ENCODE data around the gene NXN.
A peak's percentile ranks its signal among the peaks of the same experiment; 100 is the strongest.
"Not testable (repeated sequence)": the region's sequence is repeated elsewhere in the genome, so short reads cannot be mapped to it uniquely, and the experiment has no call there.

Gene NXN

DNA sequence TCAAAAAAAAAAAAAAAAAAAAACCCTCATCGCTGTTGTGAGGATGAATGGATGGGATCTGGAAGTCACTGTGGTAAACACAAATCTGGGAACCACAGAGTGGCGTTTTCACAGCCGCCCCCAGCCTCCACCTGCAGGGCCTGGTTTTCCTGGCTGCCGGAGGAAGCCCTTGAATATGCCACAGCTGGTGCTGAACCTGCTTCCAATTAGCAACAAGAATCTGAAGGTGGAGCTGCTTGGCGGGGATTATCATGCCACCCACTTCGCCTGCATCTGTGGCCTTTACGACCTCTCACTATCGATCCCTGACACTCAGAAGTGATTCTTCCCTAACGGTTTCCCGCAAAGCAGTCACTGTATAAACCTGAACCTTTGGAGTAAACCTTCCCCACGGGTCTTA lies 181.3 kb downstream of the NXN start:
- H3K4me1 ChIP-seq (ENCODE audit: control insufficient read depth, insufficient read depth, low read length) = peaks cover 11% of the 10 kb centered on the region
- no peak for DNase-seq (ENCODE audit: low read depth)
- no peaks in the 10 kb centered on the region for H3K36me3 ChIP-seq (ENCODE audit: control insufficient read depth, insufficient read depth, low read length, severe bottlenecking)
- no peak overlapping the region for H3K9ac ChIP-seq (ENCODE audit: low read length)
- no peaks in the 10 kb centered on the region for H3K9me3 ChIP-seq (ENCODE audit: control insufficient read depth, low read length)
- no peaks in the 10 kb centered on the region for H3K27me3 ChIP-seq (replicated peaks; ENCODE audit: control insufficient read depth, insufficient read depth, low read length)
- no peak overlapping the region for H3K4me3 ChIP-seq (ENCODE audit: low read length)

- Histone ChIP-seq H3K4me3 (ENCODE audit: low read length) (no peak overlapping the region), H3K9ac (ENCODE audit: low read length) (no peak overlapping the region), H3K9me3 (ENCODE audit: control insufficient read depth, low read length) (no peaks in the 10 kb centered on the region), H3K36me3 (ENCODE audit: control insufficient read depth, insufficient read depth, low read length, severe bottlenecking) (peaks cover 5% of the 10 kb centered on the region), H3K4me1 (ENCODE audit: control insufficient read depth, insufficient read depth, low read length) (peaks cover 11% of the 10 kb centered on the region), H3K27me3 (replicated peaks; ENCODE audit: control insufficient read depth, insufficient read depth, low read length) (no peaks in the 10 kb centered on the region)
- DNase-seq (ENCODE audit: low read depth) = no peak
Observed at GRCh38 chr17:797236-797840, 182.2 kb downstream of the NXN start.

- Histone ChIP-seq H3K36me3 (ENCODE audit: control insufficient read depth, insufficient read depth, low read length, severe bottlenecking) (peaks cover 12% of the 10 kb centered on the region), H3K9ac (ENCODE audit: low read length) (no peak overlapping the region), H3K4me3 (ENCODE audit: low read length) (no peak overlapping the region), H3K27me3 (replicated peaks; ENCODE audit: control insufficient read depth, insufficient read depth, low read length) (no peaks in the 10 kb centered on the region), H3K4me1 (ENCODE audit: control insufficient read depth, insufficient read depth, low read length) (peaks cover 8% of the 10 kb centered on the region), H3K9me3 (ENCODE audit: control insufficient read depth, low read length) (no peaks in the 10 kb centered on the region)
- no peak for DNase-seq (ENCODE audit: low read depth)
Observed at GRCh38 chr17:796609-797008, 183.0 kb downstream of the NXN start.

- H3K4me1 ChIP-seq (ENCODE audit: control insufficient read depth, insufficient read depth, low read length) = peaks cover 8% of the 10 kb centered on the region
- peaks cover 19% of the 10 kb centered on the region for H3K36me3 ChIP-seq (ENCODE audit: control insufficient read depth, insufficient read depth, low read length, severe bottlenecking)
- no peak overlapping the region for H3K4me3 ChIP-seq (ENCODE audit: low read length)
- no peaks in the 10 kb centered on the region for H3K27me3 ChIP-seq (replicated peaks; ENCODE audit: control insufficient read depth, insufficient read depth, low read length)
- H3K9me3 ChIP-seq (ENCODE audit: control insufficient read depth, low read length) = no peaks in the 10 kb centered on the region
- no peak for DNase-seq (ENCODE audit: low read depth)
- no peak overlapping the region for H3K9ac ChIP-seq (ENCODE audit: low read length)
Observed at GRCh38 chr17:795721-796120, 183.9 kb downstream of the NXN start.

- H3K9me3 ChIP-seq (ENCODE audit: control insufficient read depth, low read length) = no peaks in the 10 kb centered on the region
- H3K4me1 ChIP-seq (ENCODE audit: control insufficient read depth, insufficient read depth, low read length) = peaks cover 8% of the 10 kb centered on the region
- peaks cover 20% of the 10 kb centered on the region for H3K36me3 ChIP-seq (ENCODE audit: control insufficient read depth, insufficient read depth, low read length, severe bottlenecking)
- peak overlapping the region; percentile 18 for H3K4me3 ChIP-seq (ENCODE audit: low read length)
- peak overlapping the region; percentile 60 for H3K9ac ChIP-seq (ENCODE audit: low read length)
- no peak for DNase-seq (ENCODE audit: low read depth)
- H3K27me3 ChIP-seq (replicated peaks; ENCODE audit: control insufficient read depth, insufficient read depth, low read length) = no peaks in the 10 kb centered on the region
Observed at GRCh38 chr17:795276-795675, 184.3 kb downstream of the NXN start.

GRCh38 chr17:794876-795275 lies 184.7 kb downstream of the NXN start:
- Histone ChIP-seq H3K9ac (ENCODE audit: low read length) (peak overlapping the region; percentile 60), H3K4me1 (ENCODE audit: control insufficient read depth, insufficient read depth, low read length) (peaks cover 8% of the 10 kb centered on the region), H3K36me3 (ENCODE audit: control insufficient read depth, insufficient read depth, low read length, severe bottlenecking) (peaks cover 24% of the 10 kb centered on the region), H3K27me3 (replicated peaks; ENCODE audit: control insufficient read depth, insufficient read depth, low read length) (no peaks in the 10 kb centered on the region), H3K9me3 (ENCODE audit: control insufficient read depth, low read length) (no peaks in the 10 kb centered on the region), H3K4me3 (ENCODE audit: low read length) (peak overlapping the region; percentile 18)
- peak; percentile 83 for DNase-seq (ENCODE audit: low read depth)

DNA sequence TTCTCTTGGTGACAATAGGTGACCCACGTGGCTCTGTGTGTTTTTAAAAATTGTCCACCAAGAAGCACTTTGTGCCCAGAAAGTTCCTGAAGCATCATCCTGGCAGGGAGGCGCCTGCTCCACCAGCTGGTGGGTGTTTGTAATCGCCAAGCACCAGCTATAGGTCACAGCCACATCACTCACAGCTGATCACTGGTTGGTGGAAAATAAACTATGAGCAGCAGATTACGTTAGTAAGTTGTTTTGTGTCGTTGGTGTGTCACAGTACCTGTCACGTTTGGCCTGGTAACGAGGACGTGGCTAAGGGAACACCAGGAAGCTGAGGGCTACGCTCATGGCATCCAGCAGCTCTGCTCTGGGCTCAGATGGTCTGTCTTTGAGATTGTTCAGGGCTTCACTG lies 187.3 kb downstream of the NXN start:
- H3K9ac ChIP-seq (ENCODE audit: low read length) = no peak overlapping the region
- H3K27me3 ChIP-seq (replicated peaks; ENCODE audit: control insufficient read depth, insufficient read depth, low read length) = no peaks in the 10 kb centered on the region
- H3K9me3 ChIP-seq (ENCODE audit: control insufficient read depth, low read length) = no peaks in the 10 kb centered on the region
- no peak overlapping the region for H3K4me3 ChIP-seq (ENCODE audit: low read length)
- H3K4me1 ChIP-seq (ENCODE audit: control insufficient read depth, insufficient read depth, low read length) = peaks cover 8% of the 10 kb centered on the region
- no peak for DNase-seq (ENCODE audit: low read depth)
- H3K36me3 ChIP-seq (ENCODE audit: control insufficient read depth, insufficient read depth, low read length, severe bottlenecking) = peaks cover 47% of the 10 kb centered on the region

DNA sequence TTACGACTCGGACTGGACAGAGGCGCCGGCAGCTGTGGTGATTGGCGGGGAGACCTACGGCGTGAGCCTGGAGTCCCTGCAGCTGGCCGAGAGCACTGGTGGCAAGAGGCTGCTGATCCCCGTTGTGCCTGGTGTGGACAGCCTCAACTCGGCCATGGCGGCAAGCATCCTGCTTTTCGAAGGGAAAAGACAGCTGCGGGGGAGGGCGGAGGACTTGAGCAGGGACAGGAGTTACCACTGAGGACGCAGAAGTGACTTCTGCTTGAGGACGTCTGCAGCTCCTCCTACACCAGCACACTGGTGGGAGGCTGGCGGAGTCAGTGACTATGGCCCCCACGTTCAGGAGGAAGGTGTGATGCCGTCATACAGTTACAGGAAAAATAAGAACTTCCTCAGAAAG lies 187.7 kb downstream of the NXN start:
- Histone ChIP-seq H3K9ac (ENCODE audit: low read length) (no peak overlapping the region), H3K4me3 (ENCODE audit: low read length) (no peak overlapping the region), H3K4me1 (ENCODE audit: control insufficient read depth, insufficient read depth, low read length) (peaks cover 8% of the 10 kb centered on the region), H3K9me3 (ENCODE audit: control insufficient read depth, low read length) (no peaks in the 10 kb centered on the region), H3K36me3 (ENCODE audit: control insufficient read depth, insufficient read depth, low read length, severe bottlenecking) (peaks cover 47% of the 10 kb centered on the region), H3K27me3 (replicated peaks; ENCODE audit: control insufficient read depth, insufficient read depth, low read length) (no peaks in the 10 kb centered on the region)
- no peak for DNase-seq (ENCODE audit: low read depth)

DNA sequence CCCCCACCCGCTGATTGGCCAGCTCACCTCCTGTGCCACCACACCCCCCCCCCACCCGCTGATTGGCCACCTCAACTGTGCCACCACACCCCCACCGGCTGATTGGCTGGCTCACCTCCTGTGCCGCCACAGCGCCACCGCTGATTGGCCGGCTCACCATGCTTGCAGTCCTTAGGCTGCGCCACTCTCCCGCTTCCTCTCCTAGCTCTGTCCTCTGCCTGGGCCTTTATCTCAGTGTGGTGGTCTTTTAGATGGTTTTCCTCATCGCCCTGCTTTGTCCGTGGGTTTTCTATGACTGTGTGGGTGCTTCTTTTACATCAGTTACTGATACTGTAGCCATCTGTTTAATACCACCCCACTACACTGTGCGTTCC lies 188.7 kb downstream of the NXN start:
- H3K36me3 ChIP-seq (ENCODE audit: control insufficient read depth, insufficient read depth, low read length, severe bottlenecking) = peaks cover 47% of the 10 kb centered on the region
- not testable (repeated sequence) for DNase-seq (ENCODE audit: low read depth); H3K9me3 ChIP-seq (ENCODE audit: control insufficient read depth, low read length)

GRCh38 chr17:789931-790873 lies 189.4 kb downstream of the NXN start:
- H3K9ac ChIP-seq (ENCODE audit: low read length); H3K4me1 ChIP-seq (ENCODE audit: control insufficient read depth, insufficient read depth, low read length); H3K9me3 ChIP-seq (ENCODE audit: control insufficient read depth, low read length); H3K27me3 ChIP-seq (replicated peaks; ENCODE audit: control insufficient read depth, insufficient read depth, low read length); DNase-seq (ENCODE audit: low read depth); H3K4me3 ChIP-seq (ENCODE audit: low read length): not testable (repeated sequence)
- H3K36me3 ChIP-seq (ENCODE audit: control insufficient read depth, insufficient read depth, low read length, severe bottlenecking) = peaks cover 47% of the 10 kb centered on the region

More for the DNA sequence above, 188.7 kb downstream of the NXN start:
- not testable (repeated sequence) for H3K9ac ChIP-seq (ENCODE audit: low read length); H3K4me1 ChIP-seq (ENCODE audit: control insufficient read depth, insufficient read depth, low read length); H3K4me3 ChIP-seq (ENCODE audit: low read length); H3K27me3 ChIP-seq (replicated peaks; ENCODE audit: control insufficient read depth, insufficient read depth, low read length)

DNA sequence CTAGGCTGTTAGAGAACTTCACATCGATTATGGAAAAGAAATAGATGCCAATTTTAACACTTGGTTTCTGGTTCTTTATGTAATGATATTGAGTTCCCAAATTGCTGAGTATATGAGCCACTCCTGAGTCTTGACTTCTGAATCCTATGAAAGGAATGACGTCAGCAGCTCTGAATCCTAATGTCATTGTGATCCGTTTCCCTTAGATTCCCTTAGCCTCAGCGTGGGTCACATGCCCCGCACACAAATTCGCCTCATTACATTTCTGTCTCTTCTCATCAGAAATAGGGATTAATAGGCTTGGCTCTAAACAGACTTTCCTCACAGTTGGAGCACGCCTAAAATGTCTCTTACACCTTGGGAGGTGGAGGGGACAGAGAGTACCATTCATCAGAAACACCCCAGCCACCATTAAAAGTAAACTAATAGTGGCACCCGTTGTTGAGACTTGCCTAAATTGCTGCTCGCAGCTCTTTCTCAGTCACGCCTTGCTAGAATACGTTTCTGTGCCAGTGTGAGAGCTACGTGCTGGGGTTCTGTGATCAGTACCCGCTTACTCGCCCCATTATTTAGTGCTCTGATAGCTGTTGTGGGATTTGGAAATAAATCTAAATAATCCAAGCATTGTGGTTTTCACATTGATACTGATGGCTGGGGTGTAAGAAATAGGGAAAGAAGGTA lies 190.3 kb downstream of the NXN start:
- H3K4me1 ChIP-seq (ENCODE audit: control insufficient read depth, insufficient read depth, low read length) = no peaks in the 10 kb centered on the region
- no peak overlapping the region for H3K4me3 ChIP-seq (ENCODE audit: low read length)
- no peak overlapping the region for H3K9ac ChIP-seq (ENCODE audit: low read length)
- DNase-seq (ENCODE audit: low read depth) = no peak
- H3K9me3 ChIP-seq (ENCODE audit: control insufficient read depth, low read length) = no peaks in the 10 kb centered on the region
- H3K27me3 ChIP-seq (replicated peaks; ENCODE audit: control insufficient read depth, insufficient read depth, low read length) = no peaks in the 10 kb centered on the region
- H3K36me3 ChIP-seq (ENCODE audit: control insufficient read depth, insufficient read depth, low read length, severe bottlenecking) = peaks cover 47% of the 10 kb centered on the region
